Suprapubic skin (tissue), 3 donors: Measurements from ENCODE around the gene AIMP1.

ENCODE experiments used
- CTCF ChIP-seq, 2 donors: fragments of 200-600 bp in 1 of 2; fragments of 450-650 bp in 1 of 2; sonication (generic) in 1 of 2; IDR thresholded peaks; one replicate each; pipeline ENCODE4 v1.5.1; 2016 to 2019; ENCODE audit warnings: antibody characterized with exemption in 2 of 2, mild to moderate bottlenecking in 1 of 2, moderate library complexity in 1 of 2
- POLR2AphosphoS5 ChIP-seq, 3 donors: sonication (generic); formaldehyde crosslinking; IDR thresholded peaks; one replicate each; pipeline ENCODE4 v1.6.1; 2017; ENCODE audit warnings: antibody characterized with exemption in 3 of 3

GRCh38 chr4:106314960-106315359 is 1.4 kb upstream of the AIMP1 start:
- TF ChIP-seq POLR2AphosphoS5 (IDR thresholded peaks at IDR 0.05) = no peak
- no peak for TF ChIP-seq CTCF (IDR thresholded peaks at IDR 0.05)
